Measurements from ENCODE around the gene YTHDC2. TPM values are rescaled to one million over a fixed set of nuclear protein-coding genes. Genes with fewer than 3 reads are reported as not detected.

YTHDC2 gene
- total RNA-seq, 4 donors from 2014 or later: 27.7 to 38.1 (median 31.3) TPM

DNA sequence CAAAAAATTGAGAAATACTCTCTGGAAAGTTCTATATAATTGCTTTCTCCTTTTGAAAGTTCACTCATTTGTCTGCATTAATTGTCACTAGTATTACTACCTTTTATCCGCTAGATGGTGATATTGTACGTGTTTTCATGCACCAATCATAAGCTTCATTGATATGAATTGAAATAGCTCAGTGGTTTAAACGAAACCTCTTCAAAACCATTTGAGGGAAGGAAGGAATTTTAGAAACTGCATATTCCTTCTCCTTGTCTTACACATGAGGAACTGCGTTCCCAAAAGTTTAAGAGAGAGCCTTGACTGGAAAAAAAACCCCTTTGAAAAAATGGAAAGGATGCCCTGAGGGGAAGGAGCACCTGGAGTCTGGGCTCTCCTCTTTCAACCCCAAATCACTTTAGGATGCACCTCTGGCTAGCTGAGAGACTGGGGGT is 98.6 kb downstream of the YTHDC2 start:
- TF ChIP-seq, protein P1, sequence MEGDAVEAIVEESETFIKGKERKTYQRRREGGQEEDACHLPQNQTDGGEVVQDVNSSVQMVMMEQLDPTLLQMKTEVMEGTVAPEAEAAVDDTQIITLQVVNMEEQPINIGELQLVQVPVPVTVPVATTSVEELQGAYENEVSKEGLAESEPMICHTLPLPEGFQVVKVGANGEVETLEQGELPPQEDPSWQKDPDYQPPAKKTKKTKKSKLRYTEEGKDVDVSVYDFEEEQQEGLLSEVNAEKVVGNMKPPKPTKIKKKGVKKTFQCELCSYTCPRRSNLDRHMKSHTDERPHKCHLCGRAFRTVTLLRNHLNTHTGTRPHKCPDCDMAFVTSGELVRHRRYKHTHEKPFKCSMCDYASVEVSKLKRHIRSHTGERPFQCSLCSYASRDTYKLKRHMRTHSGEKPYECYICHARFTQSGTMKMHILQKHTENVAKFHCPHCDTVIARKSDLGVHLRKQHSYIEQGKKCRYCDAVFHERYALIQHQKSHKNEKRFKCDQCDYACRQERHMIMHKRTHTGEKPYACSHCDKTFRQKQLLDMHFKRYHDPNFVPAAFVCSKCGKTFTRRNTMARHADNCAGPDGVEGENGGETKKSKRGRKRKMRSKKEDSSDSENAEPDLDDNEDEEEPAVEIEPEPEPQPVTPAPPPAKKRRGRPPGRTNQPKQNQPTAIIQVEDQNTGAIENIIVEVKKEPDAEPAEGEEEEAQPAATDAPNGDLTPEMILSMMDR (IDR thresholded peaks at IDR 0.05; ENCODE audit: low read depth): no peak

DNA sequence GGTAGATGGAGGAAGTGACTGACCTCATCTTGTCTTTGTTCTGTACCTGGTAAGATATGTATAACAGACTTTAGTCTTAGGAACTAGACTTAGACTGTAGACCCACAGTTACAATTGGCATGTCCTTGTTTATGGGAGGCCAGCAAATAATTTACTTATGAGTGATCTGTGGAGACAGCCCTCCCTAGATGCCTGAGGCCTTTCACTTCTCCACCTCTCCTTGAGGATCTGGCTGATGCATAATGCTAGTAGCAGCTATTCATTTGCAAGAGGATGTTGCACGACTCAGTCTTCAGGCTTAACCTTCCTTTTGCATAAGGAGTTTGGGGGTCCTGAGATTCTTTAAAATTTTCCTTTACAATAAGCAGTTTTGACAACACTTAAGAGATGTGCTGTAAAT is 100.7 kb downstream of the YTHDC2 start:
- TF ChIP-seq, protein P1 (IDR thresholded peaks at IDR 0.05; ENCODE audit: low read depth): no peak

DNA sequence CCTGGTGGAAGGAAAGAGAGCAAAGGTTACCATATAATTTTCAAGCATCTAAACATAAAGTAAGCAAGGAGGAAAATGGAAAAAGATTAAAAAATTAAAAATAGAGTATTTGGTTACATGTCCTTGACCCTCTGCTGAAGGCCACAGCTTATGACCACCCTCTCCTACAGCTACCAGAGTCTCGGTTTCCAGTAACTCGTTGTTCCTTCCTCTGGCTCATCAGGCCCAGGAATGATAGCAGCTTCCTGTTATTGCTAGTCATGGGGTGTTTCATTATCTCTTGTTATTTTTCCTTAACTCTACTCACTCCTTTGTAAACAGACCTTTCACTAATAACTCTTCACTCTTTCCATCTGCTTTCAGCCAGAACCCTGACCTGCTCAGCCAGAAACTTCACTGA is 102.2 kb downstream of the YTHDC2 start:
- TF ChIP-seq, protein P1 (IDR thresholded peaks at IDR 0.05; ENCODE audit: low read depth): no peak

DNA sequence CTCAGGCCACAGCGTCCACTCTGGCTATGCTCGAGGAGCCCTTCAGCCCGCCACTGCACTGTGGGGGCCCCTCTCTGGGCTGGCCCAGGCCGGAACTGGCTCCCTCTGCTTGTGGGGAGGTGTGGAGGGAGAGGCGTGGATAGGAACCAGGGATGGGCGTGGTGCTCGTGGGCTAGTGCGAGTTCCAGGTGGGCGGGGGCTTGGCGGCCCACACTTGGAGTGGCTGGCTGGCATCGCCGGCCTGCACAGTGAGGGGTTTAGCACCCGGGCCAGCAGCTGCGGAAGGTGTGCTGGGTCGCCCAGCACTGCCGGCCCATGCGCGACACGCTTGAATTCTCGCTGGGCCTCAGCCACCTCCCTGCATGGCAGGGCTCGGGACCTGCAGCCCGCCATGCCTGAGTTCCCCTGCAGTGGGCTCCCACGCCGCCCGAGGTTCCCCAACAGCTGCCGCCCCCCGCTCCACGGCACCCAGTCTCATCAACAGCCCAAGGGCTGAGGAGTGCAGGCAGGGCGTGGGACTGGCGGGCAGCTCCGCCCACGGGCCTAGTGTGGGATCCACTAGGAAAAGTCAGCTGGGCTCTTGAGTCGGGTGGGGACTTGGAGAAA is 103.8 kb downstream of the YTHDC2 start:
- TF ChIP-seq, protein P1 (IDR thresholded peaks at IDR 0.05; ENCODE audit: low read depth): no peak

DNA sequence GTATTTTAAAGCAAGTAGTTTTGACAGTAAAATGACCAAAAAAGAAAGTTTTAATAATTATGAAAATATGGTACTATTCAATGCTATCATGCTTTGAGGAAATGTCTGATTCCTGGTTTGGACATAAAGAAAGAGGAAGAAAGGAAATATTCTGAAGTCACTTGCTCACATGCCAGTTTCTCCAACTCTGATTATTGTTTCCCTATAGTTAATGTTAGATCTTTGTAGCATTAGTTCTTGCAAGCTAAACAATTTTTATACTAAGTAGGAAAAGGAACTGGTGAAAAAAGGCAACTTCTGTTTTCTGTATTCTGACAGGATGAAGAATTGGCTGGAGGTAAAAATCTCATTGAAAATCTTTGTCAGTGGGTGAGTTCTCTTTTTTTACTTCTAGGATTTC is 119.5 kb downstream of the YTHDC2 start:
- TF ChIP-seq, protein P1 (IDR thresholded peaks at IDR 0.05; ENCODE audit: low read depth): no peak

DNA sequence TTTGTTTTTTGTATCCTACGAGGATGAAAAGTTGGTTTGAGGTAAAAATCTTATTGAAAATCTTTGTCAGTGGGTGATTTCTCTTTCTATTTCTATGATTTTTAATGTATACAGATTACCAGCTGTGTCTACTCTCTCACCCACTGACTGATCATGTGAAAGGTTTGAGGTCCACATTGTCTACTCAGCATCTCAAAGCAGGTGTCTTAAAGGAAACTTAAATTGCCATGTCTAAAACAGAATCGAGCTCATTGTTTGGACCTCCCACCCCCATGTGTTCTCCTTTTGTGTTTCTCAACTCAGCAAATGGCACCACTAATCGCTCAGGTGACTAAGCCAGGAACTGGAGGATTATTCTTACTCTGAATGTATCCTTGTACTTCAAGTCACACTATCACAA is 121.5 kb downstream of the YTHDC2 start:
- TF ChIP-seq, protein P1 (IDR thresholded peaks at IDR 0.05; ENCODE audit: low read depth): no peak

DNA sequence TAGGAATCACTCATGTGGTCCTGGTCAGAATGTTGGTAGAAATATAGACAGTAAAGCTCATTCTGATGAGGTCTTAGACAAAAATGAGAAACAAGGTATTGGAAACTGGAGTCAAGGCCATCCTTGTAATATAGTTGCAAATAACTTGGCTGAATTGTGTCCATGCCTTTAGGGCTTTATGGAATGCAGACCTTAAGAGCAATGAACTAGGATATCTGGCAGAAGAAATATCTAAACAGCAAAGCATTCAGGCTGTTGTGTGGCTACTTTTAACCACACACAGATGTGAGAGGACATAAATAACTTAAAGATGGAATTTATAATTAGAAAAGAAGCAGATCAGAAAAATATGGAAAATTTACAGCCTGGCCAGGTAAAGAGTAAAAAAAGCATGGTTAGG is 128.2 kb downstream of the YTHDC2 start:
- TF ChIP-seq, protein P1 (IDR thresholded peaks at IDR 0.05; ENCODE audit: low read depth): no peak

Small RNA genes lying within 50 kb of the gene (small RNA-seq; reads per million reads assigned to genes)
- gene RNU4ATAC13P: not detected

Other genes starting within 250 kb of the YTHDC2 start
- gene TSSK1B, start 78.7 kb upstream of the YTHDC2 start, total RNA-seq: not detected
- 10 to 100 TPM; 15.0 to 57.3 (median 23.7) TPM for gene MCC, start 25.2 kb upstream of the YTHDC2 start, total RNA-seq